ENCODE data around the gene ELOVL1.

ELOVL1 gene

GRCh38 chr1:43368646-43369020 lies 822 bp upstream of the ELOVL1 start:
- no peak for TF ChIP-seq CTCF (conservative IDR thresholded peaks at IDR 0.05; ENCODE audit: low read length)
- H3K4me3 ChIP-seq (ENCODE audit: low read length) = peak overlapping the region; percentile 65
- DNase-seq (ENCODE audit: low read depth) = no peak

GRCh38 chr1:43367026-43367903 lies 546 bp downstream of the ELOVL1 start:
- H3K4me3 ChIP-seq (ENCODE audit: low read length) = peak overlapping the region; percentile 92
- TF ChIP-seq CTCF (conservative IDR thresholded peaks at IDR 0.05; ENCODE audit: low read length) = no peak
- DNase-seq (ENCODE audit: low read depth) = no peak

GRCh38 chr1:43366601-43367025 lies 1.2 kb downstream of the ELOVL1 start:
- TF ChIP-seq CTCF (conservative IDR thresholded peaks at IDR 0.05; ENCODE audit: low read length) = no peak
- DNase-seq (ENCODE audit: low read depth) = no peak
- peak overlapping the region; percentile 92 for H3K4me3 ChIP-seq (ENCODE audit: low read length)

- no peak for TF ChIP-seq CTCF (conservative IDR thresholded peaks at IDR 0.05; ENCODE audit: low read length)
- DNase-seq (ENCODE audit: low read depth) = no peak
- peak overlapping the region; percentile 92 for H3K4me3 ChIP-seq (ENCODE audit: low read length)
Measured at GRCh38 chr1:43366179-43366578, 1.6 kb downstream of the ELOVL1 start.

- H3K4me3 ChIP-seq (ENCODE audit: low read length) = no peak overlapping the region; the same call in 1 of the 2 replicates
- DNase-seq (ENCODE audit: low read depth) = no peak
- TF ChIP-seq CTCF (conservative IDR thresholded peaks at IDR 0.05; ENCODE audit: low read length) = no peak
Measured at GRCh38 chr1:43365678-43366077, 2.1 kb downstream of the ELOVL1 start.

- no peak for TF ChIP-seq CTCF (conservative IDR thresholded peaks at IDR 0.05; ENCODE audit: low read length)
- DNase-seq (ENCODE audit: low read depth) = no peak
- H3K4me3 ChIP-seq (ENCODE audit: low read length) = no peak overlapping the region
Measured at GRCh38 chr1:43363935-43364525, 3.8 kb downstream of the ELOVL1 start.

All from AG10803 (cell line).